Activated CD8-positive, alpha-beta T cell treated with anti-CD3 and anti-CD28 coated beads for 36 hours (primary cell): Measurements from ENCODE around the gene ADGRL2. TPM values are rescaled to one million over a fixed set of nuclear protein-coding genes. Genes with fewer than 3 reads are reported as not detected.

ENCODE experiments used
- ATAC-seq: fragments of 200-7000 bp; cut with Tn5 transposase; one replicate; pipeline ENCODE4 v1.10.0; 2021; ENCODE audit warnings: mild to moderate bottlenecking, moderate library complexity
- CTCF ChIA-PET: fragments of 350-600 bp; sonication (Branson Sonifier 250); formaldehyde crosslinking; loops from one replicate; lab custom pipeline; 2021; ENCODE audit warnings: antibody characterized with exemption; lab: Charles Lee
- POLR2A ChIA-PET: fragments of 350-600 bp; sonication (Branson Sonifier 250); formaldehyde crosslinking; loops from one replicate; lab custom pipeline; 2021; ENCODE audit warnings: antibody characterized with exemption; lab: Charles Lee
- DNase-seq: peaks from one replicate; pipeline ENCODE4 v3.0.0-alpha.2; 2020
- H3K27ac Mint-ChIP-seq: one replicate; pipeline ENCODE4 v1.8.0; 2021; ENCODE audit warnings: mild to moderate bottlenecking, mixed read lengths
- H3K27me3 Mint-ChIP-seq: one replicate; pipeline ENCODE4 v1.8.0; 2021; ENCODE audit warnings: mixed read lengths
- H3K36me3 Mint-ChIP-seq: one replicate; pipeline ENCODE4 v1.8.0; 2021; ENCODE audit warnings: low read depth, mixed read lengths
- H3K4me1 Mint-ChIP-seq: one replicate; pipeline ENCODE4 v1.8.0; 2021; ENCODE audit warnings: low read depth, mixed read lengths
- H3K4me3 Mint-ChIP-seq: one replicate; pipeline ENCODE4 v1.8.0; 2021; ENCODE audit warnings: mild to moderate bottlenecking, moderate library complexity, mixed read lengths
- H3K9me3 Mint-ChIP-seq: one replicate; pipeline ENCODE4 v1.8.0; 2021; ENCODE audit warnings: mixed read lengths
- intact Hi-C: fragments of 100-400 bp; cut with micrococcal nuclease; formaldehyde crosslinking; loops from one replicate; pipeline ENCODE4 v1.10.0; 2022
- total RNA-seq, 2 experiments: library from RNA; stranded (reverse); gene quantifications; one replicate each; pipeline ENCODE4 v1.2.3, GENCODE V29; 2021
- TF ChIP-seq, protein P1 (sequence below): fragments of 200-600 bp; IDR thresholded peaks from one replicate; pipeline ENCODE4 v1.8.0; 2022; ENCODE audit warnings: antibody characterized with exemption, mild to moderate bottlenecking

ADGRL2 gene
- total RNA-seq: not detected

DNA sequence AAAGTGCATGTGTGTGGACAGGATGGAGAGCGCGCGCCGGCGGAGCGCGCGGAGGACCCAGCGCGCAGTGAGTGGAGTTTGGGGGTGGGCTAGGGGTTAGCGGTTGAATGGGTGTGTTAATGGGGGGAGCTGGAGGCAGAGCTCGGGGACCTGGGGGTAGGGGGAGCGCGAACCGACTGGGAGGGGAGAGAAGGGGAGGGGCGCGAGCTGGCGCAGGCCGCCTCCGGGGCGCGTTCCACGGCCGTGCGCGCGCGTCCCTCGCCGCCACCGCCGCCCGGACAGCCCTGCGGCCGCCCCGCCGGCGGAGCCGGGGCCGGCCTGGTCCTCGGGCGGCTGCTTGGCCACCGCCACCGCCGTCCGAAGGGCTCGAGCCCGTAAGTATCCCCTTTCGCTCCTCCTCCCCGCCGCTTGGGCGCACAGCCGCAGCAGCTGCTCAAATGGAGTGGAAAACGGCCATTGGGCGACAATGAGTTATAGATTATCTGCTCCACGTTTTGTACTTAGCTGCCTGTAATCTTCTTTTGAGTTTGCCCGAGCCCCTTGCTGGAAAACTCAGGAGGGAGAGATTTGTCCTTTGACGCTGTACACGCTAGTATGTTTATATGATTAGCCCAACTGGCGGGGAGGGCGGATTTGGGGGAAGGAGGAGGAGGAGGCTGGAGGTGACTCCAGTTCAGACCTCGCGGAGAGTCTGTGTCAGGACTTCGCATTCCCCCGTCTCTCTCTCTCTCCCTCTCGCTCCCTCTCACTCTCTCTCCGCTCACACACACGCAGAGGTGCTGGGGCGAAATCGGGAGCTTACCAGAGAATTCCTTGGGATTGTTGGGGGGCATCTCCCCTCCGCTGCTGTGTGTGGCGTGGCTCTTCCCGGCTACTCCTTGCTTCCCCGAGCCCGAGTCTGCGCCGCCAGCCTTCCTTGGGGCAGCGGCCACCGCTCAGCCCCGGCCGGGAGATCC lies at the start of gene ADGRL2:
ADGRL2 (plus strand) TSS at position 240 of the 956 bp plus-strand sequence. CDS start 36,051 bp downstream, outside the sequence.
- Mint-ChIP-seq H3K9me3 (no peaks in the 10 kb centered on the region), H3K36me3 (no peaks in the 10 kb centered on the region), H3K27me3 (peaks cover 41% of the 10 kb centered on the region), H3K4me3 (peak within 1 kb of the TSS; percentile 43), H3K4me1 (peaks cover 3% of the 10 kb centered on the region), H3K27ac (no peak within 1 kb of the TSS)
- TF ChIP-seq, protein P1, sequence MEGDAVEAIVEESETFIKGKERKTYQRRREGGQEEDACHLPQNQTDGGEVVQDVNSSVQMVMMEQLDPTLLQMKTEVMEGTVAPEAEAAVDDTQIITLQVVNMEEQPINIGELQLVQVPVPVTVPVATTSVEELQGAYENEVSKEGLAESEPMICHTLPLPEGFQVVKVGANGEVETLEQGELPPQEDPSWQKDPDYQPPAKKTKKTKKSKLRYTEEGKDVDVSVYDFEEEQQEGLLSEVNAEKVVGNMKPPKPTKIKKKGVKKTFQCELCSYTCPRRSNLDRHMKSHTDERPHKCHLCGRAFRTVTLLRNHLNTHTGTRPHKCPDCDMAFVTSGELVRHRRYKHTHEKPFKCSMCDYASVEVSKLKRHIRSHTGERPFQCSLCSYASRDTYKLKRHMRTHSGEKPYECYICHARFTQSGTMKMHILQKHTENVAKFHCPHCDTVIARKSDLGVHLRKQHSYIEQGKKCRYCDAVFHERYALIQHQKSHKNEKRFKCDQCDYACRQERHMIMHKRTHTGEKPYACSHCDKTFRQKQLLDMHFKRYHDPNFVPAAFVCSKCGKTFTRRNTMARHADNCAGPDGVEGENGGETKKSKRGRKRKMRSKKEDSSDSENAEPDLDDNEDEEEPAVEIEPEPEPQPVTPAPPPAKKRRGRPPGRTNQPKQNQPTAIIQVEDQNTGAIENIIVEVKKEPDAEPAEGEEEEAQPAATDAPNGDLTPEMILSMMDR: no peak
- POLR2A ChIA-PET: interaction anchor here (0.6 kb wide), 1 partner anchor 11 kb away, joined by 3 read pairs; no protein-coding TSS in a partner anchor
- no peak for DNase-seq
- peak; percentile 42 for ATAC-seq
- CTCF ChIA-PET: no interaction called here
- intact Hi-C loops: loop anchor here (10.0 kb wide), 1 partner anchor 56 kb away; no protein-coding TSS in a partner anchor

DNA sequence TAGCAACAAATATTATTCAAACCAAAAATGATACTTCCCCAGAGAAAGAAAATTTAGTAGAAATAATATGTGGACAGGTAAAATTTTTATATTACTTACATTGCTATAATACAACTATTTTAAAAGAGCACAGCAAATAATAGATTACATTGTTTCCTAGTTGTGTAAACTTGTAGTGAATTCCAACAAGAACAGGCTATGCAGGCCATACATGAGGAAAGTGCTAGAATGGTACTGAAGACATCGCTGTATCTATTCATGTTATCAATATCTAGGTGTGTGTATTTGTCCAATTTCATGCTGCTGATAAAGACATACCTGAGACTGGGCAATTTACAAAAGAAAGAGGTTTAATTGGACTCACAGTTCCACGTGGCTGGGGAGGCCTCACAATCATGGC lies 47.9 kb upstream of the ADGRL2 start:
- H3K27me3 Mint-ChIP-seq: no peaks in the 10 kb centered on the region
- ChIA-PET CTCF (no interaction called here), POLR2A (no interaction called here)
- H3K36me3 Mint-ChIP-seq: no peaks in the 10 kb centered on the region
- TF ChIP-seq, protein P1: no peak
- H3K9me3 Mint-ChIP-seq: peaks cover 4% of the 10 kb centered on the region
- intact Hi-C loops: no loop called here
- no peak overlapping the region for H3K4me3 Mint-ChIP-seq
- DNase-seq: no peak
- H3K27ac Mint-ChIP-seq: no peak overlapping the region
- no peaks in the 10 kb centered on the region for H3K4me1 Mint-ChIP-seq
- ATAC-seq: no peak

DNA sequence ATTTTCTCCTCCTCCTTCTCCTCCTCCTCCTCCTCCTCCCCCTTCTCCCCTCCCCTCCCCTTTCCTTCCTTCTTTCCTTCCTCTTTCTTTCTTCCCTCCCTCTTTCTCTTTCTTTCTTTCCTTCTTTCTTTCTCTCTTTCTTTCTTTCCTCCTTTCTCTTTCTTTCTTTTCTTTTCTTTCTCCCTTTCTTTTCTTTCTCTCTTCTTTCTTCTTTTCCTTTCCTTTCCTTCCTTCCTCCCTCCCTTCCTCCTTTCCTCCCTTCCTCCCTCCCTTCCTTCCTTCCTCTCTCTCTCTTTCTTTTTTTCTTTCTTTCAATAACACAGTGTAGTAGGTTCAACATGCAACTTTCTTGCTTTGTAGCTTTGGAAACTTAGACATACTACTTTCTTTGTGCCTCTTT lies 46.3 kb upstream of the ADGRL2 start:
- Mint-ChIP-seq H3K27ac (no peak overlapping the region), H3K9me3 (peaks cover 2% of the 10 kb centered on the region), H3K27me3 (no peaks in the 10 kb centered on the region), H3K4me3 (no peak overlapping the region), H3K36me3 (no peaks in the 10 kb centered on the region), H3K4me1 (no peaks in the 10 kb centered on the region)
- TF ChIP-seq, protein P1: no peak
- intact Hi-C loops: no loop called here
- POLR2A ChIA-PET: interaction anchor here (0.5 kb wide), 1 partner anchor 15 kb away, joined by 3 read pairs; no protein-coding TSS in a partner anchor
- DNase-seq (no peak), ATAC-seq (no peak)
- CTCF ChIA-PET: no interaction called here

DNA sequence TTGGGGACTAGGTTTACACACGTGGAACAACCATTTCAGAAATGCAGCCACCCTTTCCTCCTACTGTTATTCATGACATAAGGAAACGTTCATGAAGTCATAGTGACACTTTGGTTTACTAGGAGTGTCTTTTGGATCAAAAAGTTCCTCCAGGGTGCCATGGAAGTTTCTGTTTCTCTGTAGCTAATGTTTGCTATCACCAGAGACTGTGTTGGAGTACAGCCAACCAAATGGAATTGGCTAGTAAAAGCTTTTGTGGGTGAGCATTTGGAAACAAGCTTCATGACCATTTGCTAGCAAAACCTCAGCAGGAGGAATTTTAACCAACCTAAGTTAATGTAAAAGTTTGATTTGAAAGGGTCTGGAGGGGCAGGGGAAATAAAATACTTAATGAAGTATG lies 43.9 kb upstream of the ADGRL2 start:
- intact Hi-C loops: no loop called here
- no peak for ATAC-seq
- TF ChIP-seq, protein P1: no peak

More for the DNA sequence above, 43.9 kb upstream of the ADGRL2 start:
- no peak for DNase-seq
- H3K27me3 Mint-ChIP-seq: no peaks in the 10 kb centered on the region
- no peak overlapping the region for H3K4me3 Mint-ChIP-seq
- peaks cover 2% of the 10 kb centered on the region for H3K9me3 Mint-ChIP-seq
- H3K27ac Mint-ChIP-seq: no peak overlapping the region
- no peaks in the 10 kb centered on the region for H3K36me3 Mint-ChIP-seq
- POLR2A ChIA-PET: no interaction called here
- H3K4me1 Mint-ChIP-seq: no peaks in the 10 kb centered on the region
- CTCF ChIA-PET: no interaction called here
